HepG2 (cell line): ENCODE data around the gene SAMD14. TPM values are rescaled to one million over a fixed set of nuclear protein-coding genes. Genes with fewer than 3 reads are reported as not detected.

ENCODE experiments used
- ATAC-seq: fragments of 200-7000 bp; cut with Tn5 transposase; 3 replicates; pipeline ENCODE4 v1.9.1; 2020; ENCODE audit warnings: mild to moderate bottlenecking, moderate library complexity
- BruUV-seq: library from RNA; stranded (reverse); fragments of 400-500 nt; replicated peaks from 2 replicates; lab custom pipeline; 2021; lab: Mats Ljungman, UMichigan
- CTCF ChIA-PET: fragments of 300-600 bp; formaldehyde crosslinking; extraction: SDS; loops from one replicate; lab custom pipeline; 2021; ENCODE audit warnings: low total read pairs, inconsistent platforms, low intra/inter-chr PET ratio; lab: Yijun Ruan, JAX
- POLR2A ChIA-PET: fragments of 350-600 bp; sonication (Branson Sonifier 250); formaldehyde crosslinking; loops from one replicate; lab custom pipeline; 2020; ENCODE audit warnings: antibody characterized with exemption, inconsistent platforms; lab: Yijun Ruan, JAX
- DNase-seq: peaks from one replicate; pipeline ENCODE4 v3.0.0-alpha.2; 2015; ENCODE audit warnings: low spot score
- FAIRE-seq: peaks from 3 replicates; lab custom pipeline; 2011; peaks lifted over from hg19 to GRCh38; lab: Jason Lieb, UNC
- H2AFZ ChIP-seq: one replicate; pipeline ENCODE4 v1.6.1; 2011; ENCODE audit warnings: low read length, inconsistent platforms
- H3K27ac ChIP-seq: fragments of 300-600 bp; 3 replicates; pipeline ENCODE4 v1.8.0; 2011; ENCODE audit warnings: mixed run types, mild to moderate bottlenecking, mixed read lengths, low read length, inconsistent platforms; ENCODE audit not compliant: insufficient read depth; ENCODE audit errors: extremely low read length
- H3K27me3 ChIP-seq, 2 experiments: fragments of 200-600 bp in 1 of 2; 2 replicates in 1 of 2; 3 replicates in 1 of 2; pipeline versions ENCODE4 v1.6.0 to v1.8.0; 2011; ENCODE audit warnings: low read length in 2 of 2, mild to moderate bottlenecking in 2 of 2, moderate library complexity in 2 of 2, inconsistent platforms in 1 of 2; ENCODE audit not compliant: insufficient read depth in 2 of 2, control insufficient read depth in 1 of 2
- H3K36me3 ChIP-seq, 2 experiments: fragments of 200-600 bp in 1 of 2; replicated peaks in 1 of 2; 2 replicates in 1 of 2; 3 replicates in 1 of 2; pipeline versions ENCODE4 v1.5.1 to v1.8.0; 2011; ENCODE audit warnings: low read length in 2 of 2, inconsistent platforms in 1 of 2; ENCODE audit not compliant: insufficient read depth in 2 of 2, control insufficient read depth in 1 of 2
- H3K4me1 ChIP-seq: 2 replicates; pipeline ENCODE4 v1.5.1; 2012; ENCODE audit warnings: low read length, inconsistent platforms; ENCODE audit not compliant: insufficient read depth
- H3K4me2 ChIP-seq: 2 replicates; pipeline ENCODE4 v1.6.0; 2011; ENCODE audit warnings: low read depth, low read length, inconsistent platforms
- H3K4me3 ChIP-seq, 3 experiments: fragments of 200-600 bp in 1 of 3; sonication (generic), shearing (Covaris generic) in 1 of 3; replicated peaks in 1 of 3; 2 replicates each; pipeline ENCODE4 v1.5.1; 2011 to 2016; ENCODE audit warnings: low read length in 3 of 3, inconsistent platforms in 2 of 3, low read depth in 2 of 3, mild to moderate bottlenecking in 2 of 3, control low read depth in 1 of 3, mixed read lengths in 1 of 3; ENCODE audit not compliant: insufficient read depth in 1 of 3
- H3K79me2 ChIP-seq: one replicate; pipeline ENCODE4 v1.6.1; 2011; ENCODE audit warnings: low read length, inconsistent platforms; ENCODE audit not compliant: insufficient read depth
- H3K9ac ChIP-seq: 2 replicates; pipeline ENCODE4 v1.6.0; 2011; ENCODE audit warnings: mild to moderate bottlenecking, low read depth, low read length, inconsistent platforms; ENCODE audit not compliant: insufficient read depth
- H3K9me3 ChIP-seq: 2 replicates; pipeline ENCODE4 v1.5.1; 2012; ENCODE audit warnings: mild to moderate bottlenecking, low read length
- H4K20me1 ChIP-seq: 2 replicates; pipeline ENCODE4 v1.6.0; 2011; ENCODE audit warnings: inconsistent platforms, mild to moderate bottlenecking, low read length, moderate library complexity; ENCODE audit not compliant: insufficient read depth
- EHMT2 ChIP-seq: fragments of 200-600 bp; sonication (generic); IDR thresholded peaks from 2 replicates; pipeline ENCODE4 v1.7.0; 2017; ENCODE audit warnings: antibody characterized with exemption, low read depth, low read length, borderline replicate concordance
- GLI4 ChIP-seq: sonication (generic); formaldehyde crosslinking; IDR thresholded peaks from 2 replicates; pipeline ENCODE4 v1.5.1; 2020; ENCODE audit warnings: missing genetic modification reagents, mild to moderate bottlenecking, moderate library complexity, borderline replicate concordance
- HNRNPL ChIP-seq: fragments of 200-400 bp; formaldehyde crosslinking; IDR thresholded peaks from 2 replicates; pipeline ENCODE4 v1.6.1; 2017; ENCODE audit warnings: mild to moderate bottlenecking, low read depth, low read length
- LRRFIP1 ChIP-seq: sonication (generic); formaldehyde crosslinking; conservative IDR thresholded peaks from 2 replicates; pipeline ENCODE4 v1.4.0; 2020; ENCODE audit warnings: missing genetic modification reagents
- MAX ChIP-seq: IDR thresholded peaks from 2 replicates; pipeline ENCODE4 v1.6.1; 2012; ENCODE audit warnings: inconsistent platforms
- NFE2 ChIP-seq: sonication (generic); formaldehyde crosslinking; IDR thresholded peaks from 2 replicates; pipeline ENCODE4 v1.4.0; 2020; ENCODE audit warnings: missing genetic modification reagents
- PHB2 ChIP-seq: fragments of 450-650 bp; IDR thresholded peaks from 2 replicates; pipeline ENCODE4 v1.6.1; 2018; ENCODE audit not compliant: partially characterized antibody
- SRSF9 ChIP-seq: fragments of 200-400 bp; formaldehyde crosslinking; IDR thresholded peaks from 2 replicates; pipeline ENCODE4 v1.6.1; 2018; ENCODE audit warnings: borderline replicate concordance, mild to moderate bottlenecking, low read depth, low read length; ENCODE audit not compliant: insufficient read depth, poor library complexity, severe bottlenecking
- ZNF225 ChIP-seq: sonication (generic); formaldehyde crosslinking; IDR thresholded peaks from 2 replicates; pipeline ENCODE4 v1.4.0; 2020; ENCODE audit warnings: mild to moderate bottlenecking, missing genetic modification reagents
- ZNF460 ChIP-seq: sonication (generic); formaldehyde crosslinking; IDR thresholded peaks from 2 replicates; pipeline ENCODE4 v1.5.1; 2020; ENCODE audit warnings: missing genetic modification reagents, mild to moderate bottlenecking, borderline replicate concordance
- ZNF687 ChIP-seq: sonication (generic); formaldehyde crosslinking; IDR thresholded peaks from 2 replicates; pipeline ENCODE4 v1.5.1; 2020; ENCODE audit warnings: mild to moderate bottlenecking, missing genetic modification reagents, moderate library complexity
- ZNF775 ChIP-seq: sonication (generic); formaldehyde crosslinking; IDR thresholded peaks from 2 replicates; pipeline ENCODE4 v1.4.0; 2020; ENCODE audit warnings: missing genetic modification reagents, mild to moderate bottlenecking, moderate library complexity, borderline replicate concordance
- ZSCAN22 ChIP-seq: sonication (generic); formaldehyde crosslinking; IDR thresholded peaks from 2 replicates; pipeline ENCODE4 v1.4.0; 2020; ENCODE audit warnings: mild to moderate bottlenecking, missing genetic modification reagents
- WGBS: methylation state at CpG from one replicate; pipeline ENCODE4 v1.1.6; 2017; ENCODE audit warnings: low lambda C conversion rate; 5-methylcytosine and 5-hydroxymethylcytosine counted together
- in situ Hi-C: cut with HindIII; loops from 2 replicates; pipeline ENCODE4 v1.10.0; 2017; ENCODE audit warnings: low pct_unique_long_range_greater_than_20kb; ENCODE audit not compliant: extremely low pct_ligation_motif_present
- intact Hi-C: fragments of 100-400 bp; cut with micrococcal nuclease; formaldehyde crosslinking; loops from one replicate; pipeline ENCODE4 v1.10.0; 2022; ENCODE audit not compliant: unreplicated experiment
- polyA plus RNA-seq, 8 experiments: library from polyadenylated mRNA; depleted of rRNA in 3 of 8; stranded (reverse) in 7 of 8; unstranded in 1 of 8; fragments of >200 nt; fragmentation: Illumina TruSeq in 4 of 8; extraction: Trizol in 4 of 8; gene quantifications; 2 replicates each; pipeline versions ENCODE4 v1.2.1 to v1.2.3, GENCODE V29; 2011 to 2016; ENCODE audit warnings: low read depth in 4 of 8, missing spikeins in 1 of 8, mixed read lengths in 1 of 8; ENCODE audit not compliant: insufficient read depth in 1 of 8
- total RNA-seq, 5 experiments: library from RNA; depleted of rRNA; stranded (reverse); fragments of >200 nt; fragmentation: Illumina TruSeq; extraction: Trizol; gene quantifications; 2 replicates each; pipeline ENCODE4 v1.2.3, GENCODE V29; 2016; ENCODE audit warnings: low read depth in 1 of 5

SAMD14 gene
- total and polyA plus RNA-seq, 2 of the 13 experiments (the other 11 are each of a cell fraction or from before 2014, with no cell fraction given), result 0.07 to 0.22 TPM

- TF ChIP-seq ZNF687 (0 out of 2 replicates have a peak, but pooled peaks have one; percentile 4), ZSCAN22 (CRISPR knock-in tag) (no peak), ZNF460 (CRISPR knock-in tag) (no peak), HNRNPL (no peak)
Observed at GRCh38 chr17:50139185-50139783, 9.3 kb upstream of the SAMD14 start (continued).

GRCh38 chr17:50137042-50137441 lies 7.1 kb upstream of the SAMD14 start:
- ChIA-PET POLR2A (no interaction called here), CTCF (no interaction called here)
- Histone ChIP-seq H3K36me3 (peaks cover 41 to 49% of the 10 kb centered on the region in 2 experiments; a peak in 4 of 5 replicates), H3K27me3 (no peaks in the 10 kb centered on the region), H3K79me2 (no peaks in the 10 kb centered on the region), H3K4me3 (no peak overlapping the region), H3K9ac (no peak overlapping the region), H3K27ac (no peak overlapping the region), H2AFZ (no peak overlapping the region), H3K9me3 (no peaks in the 10 kb centered on the region), H3K4me1 (peaks cover 31% of the 10 kb centered on the region), H4K20me1 (peaks cover 6% of the 10 kb centered on the region; the same call in 1 of the 2 replicates), H3K4me2 (no peak overlapping the region)
- FAIRE-seq (no peak), DNase-seq (no peak), ATAC-seq (no peak)
- no TSS peak for BruUV-seq
- in situ Hi-C loops (no loop called here), intact Hi-C loops (no loop called here)
- 98% methylated on average over 4 of the region's 4 CpGs for WGBS
- TF ChIP-seq NFE2 (CRISPR knock-in tag), result no peak
- no peak for TF ChIP-seq EHMT2
- no peak for TF ChIP-seq SRSF9
- no peak for TF ChIP-seq MAX
- TF ChIP-seq ZNF225 (CRISPR knock-in tag), result no peak
- TF ChIP-seq ZNF775 (CRISPR knock-in tag), result no peak
- TF ChIP-seq PHB2, result no peak
- no peak for TF ChIP-seq LRRFIP1 (CRISPR knock-in tag)
- TF ChIP-seq GLI4 (CRISPR knock-in tag), result no peak
